NCI-H748 (cell line): Measurements from ENCODE around the gene KATNA1.

Experiments
- DNase-seq: peaks from one replicate; lab custom pipeline; 2025; ENCODE audit not compliant: unreplicated experiment; lab: John Stamatoyannopoulos, UW

Gene KATNA1

DNA sequence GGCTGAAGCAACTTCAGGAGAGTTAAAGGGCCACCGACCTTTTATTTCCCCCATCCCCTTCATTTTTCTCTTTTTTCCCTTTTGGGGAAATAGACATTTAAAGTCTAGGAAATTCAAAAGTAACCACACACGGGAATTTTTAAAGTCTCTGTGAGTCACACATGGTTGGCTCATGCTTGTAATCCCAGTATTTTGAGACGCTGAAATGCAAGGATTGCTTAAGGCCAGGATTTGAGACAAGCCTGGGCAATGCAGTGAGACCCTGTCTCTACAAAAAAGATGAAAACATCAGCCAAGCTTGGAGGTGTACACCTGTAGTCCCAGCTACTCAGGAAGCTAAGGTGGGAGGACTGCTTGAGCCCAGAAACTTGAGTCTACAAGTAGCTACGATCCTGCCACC, 34.2 kb downstream of the KATNA1 start:
- DNase-seq = no peak

DNA sequence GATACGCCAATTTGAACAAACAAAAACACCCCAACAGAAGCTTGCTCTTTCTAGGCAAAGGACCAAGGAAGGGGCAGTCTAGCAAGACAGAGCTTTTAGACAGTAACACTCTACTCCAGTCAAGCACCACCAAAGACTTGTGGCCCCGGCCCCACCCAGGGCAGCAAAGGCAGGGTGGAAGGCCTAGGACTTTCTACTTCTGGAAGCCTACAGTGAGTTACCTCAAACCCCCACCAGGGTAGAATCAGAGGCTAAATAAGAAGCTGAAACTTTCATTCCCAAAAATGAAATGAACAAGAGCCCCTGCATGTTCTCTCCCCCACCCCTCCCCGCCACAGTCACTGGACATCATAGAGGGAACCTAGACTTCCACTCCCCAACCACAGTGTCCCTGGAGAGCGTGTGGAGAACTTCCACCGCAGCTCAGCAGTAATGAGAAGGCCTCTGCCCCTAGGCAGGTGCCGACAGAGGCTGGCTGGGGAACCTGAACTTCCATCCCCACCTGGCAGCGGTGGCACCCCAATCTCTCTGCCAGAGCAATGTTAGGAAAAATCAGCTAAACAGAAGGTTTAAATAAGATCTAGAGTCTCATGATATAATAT, 40.0 kb downstream of the KATNA1 start:
- no peak for DNase-seq

DNA sequence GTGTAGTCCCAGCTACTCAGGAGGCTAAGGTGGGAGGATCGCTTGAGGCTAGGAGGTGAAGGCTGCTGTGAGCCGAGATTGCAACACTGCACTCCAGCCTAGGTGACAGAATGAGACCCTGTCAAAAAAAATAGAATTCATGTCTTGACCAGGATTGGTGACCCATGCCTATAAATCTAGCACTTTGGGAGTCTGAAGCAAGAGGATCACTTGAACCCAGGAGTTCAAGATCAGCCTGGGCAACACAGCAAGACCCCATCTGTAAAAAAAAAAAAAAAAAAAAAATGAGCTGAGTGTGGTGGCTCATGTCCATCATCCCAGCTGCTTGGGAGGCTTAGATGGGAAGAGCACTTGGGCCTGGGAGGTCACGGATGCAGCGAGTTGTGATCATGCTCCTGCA, 48.0 kb downstream of the KATNA1 start:
- DNase-seq = no peak

DNA sequence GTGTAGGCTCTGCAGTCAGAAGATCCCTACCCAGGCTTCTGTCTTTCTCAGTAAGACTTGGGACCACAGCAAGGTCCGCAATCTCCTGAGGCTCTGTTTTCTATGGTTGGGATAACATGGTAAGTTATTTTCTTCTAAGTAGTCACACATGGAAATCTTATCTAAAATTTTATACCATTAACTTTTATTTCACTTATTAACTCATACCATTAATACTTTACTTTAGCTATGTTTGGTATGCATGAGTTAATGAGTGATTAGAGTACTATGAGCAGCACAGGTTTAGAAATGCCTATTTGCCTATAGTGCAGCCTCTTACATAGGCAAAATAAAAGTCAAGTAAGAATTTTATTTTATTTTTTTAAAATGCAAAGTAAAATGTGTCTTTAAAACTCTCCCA, 55.1 kb downstream of the KATNA1 start:
- DNase-seq = no peak

DNA sequence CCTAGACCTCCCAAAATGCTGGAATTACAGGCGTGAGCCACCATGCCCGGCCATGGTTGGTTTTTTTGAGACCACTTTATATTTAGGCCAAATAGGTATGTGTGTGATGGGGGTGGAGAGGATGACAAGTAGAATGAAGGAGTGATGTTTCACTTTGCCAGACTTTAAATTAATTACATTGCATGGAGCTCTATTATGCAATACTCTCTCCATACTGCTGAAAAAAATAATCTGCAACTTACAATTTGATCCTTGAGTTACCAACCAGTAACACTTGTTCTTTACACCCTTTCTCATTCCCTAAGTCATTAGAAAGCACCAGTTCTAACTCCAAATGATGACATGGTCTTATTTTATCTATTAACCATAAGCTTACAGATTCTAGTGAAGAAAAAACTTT, 55.5 kb downstream of the KATNA1 start:
- no peak for DNase-seq

DNA sequence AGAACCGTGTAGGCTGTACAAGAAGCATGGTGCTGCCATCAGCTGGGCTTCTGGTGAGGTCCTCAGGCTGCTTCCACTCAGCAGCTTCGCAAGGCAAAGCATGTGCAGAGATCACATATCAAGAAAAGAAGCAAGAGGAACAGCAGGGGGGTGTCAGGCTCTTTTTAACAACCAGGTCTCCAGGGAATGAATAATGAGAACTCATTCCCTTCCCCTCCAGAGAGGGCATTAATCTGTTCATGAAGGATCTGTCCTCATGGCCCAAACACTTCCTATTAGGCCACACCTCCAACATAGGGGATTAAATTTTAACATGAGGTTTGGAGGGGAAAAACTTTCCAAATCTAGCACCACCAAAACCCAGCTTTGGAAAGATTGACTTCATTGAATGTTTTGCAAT, 62.4 kb downstream of the KATNA1 start:
- DNase-seq = no peak

DNA sequence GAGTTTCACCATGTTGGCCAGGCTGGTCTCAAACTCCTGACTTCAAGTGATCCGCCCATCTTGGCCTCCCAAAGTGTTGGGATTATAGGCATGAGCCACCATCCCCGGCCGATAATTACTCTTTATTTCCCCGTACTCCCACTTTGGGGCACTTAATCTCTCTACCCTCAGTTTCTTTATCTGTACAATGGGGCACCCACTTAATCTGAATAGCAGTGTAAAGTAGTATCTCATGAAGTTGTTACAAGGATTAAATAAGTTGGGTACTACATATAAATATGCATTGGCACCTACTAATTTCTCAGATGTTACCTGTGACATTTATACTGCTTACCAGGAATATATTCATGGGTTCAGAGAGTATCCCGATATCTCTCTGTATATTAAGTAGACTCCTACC, 67.2 kb downstream of the KATNA1 start:
- DNase-seq = no peak

DNA sequence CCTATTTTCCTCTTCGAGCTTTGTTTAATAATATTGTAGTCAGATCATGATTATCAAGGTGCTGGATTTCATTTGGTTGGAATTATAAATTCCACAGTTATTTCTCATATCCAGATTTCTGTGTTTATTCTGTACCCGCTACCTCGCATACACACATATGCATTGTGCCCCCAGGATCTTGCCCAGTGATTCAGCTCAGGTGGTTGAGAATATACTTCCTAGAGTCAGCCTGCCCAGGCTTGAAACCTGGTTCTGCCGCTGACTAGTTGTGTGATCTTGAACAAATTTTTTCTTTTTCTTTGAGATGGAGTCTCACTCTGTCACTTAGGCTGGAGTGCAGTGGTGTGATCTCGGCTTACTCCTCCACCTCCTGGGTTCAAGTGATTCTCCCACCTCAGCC, 67.6 kb downstream of the KATNA1 start:
- no peak for DNase-seq

DNA sequence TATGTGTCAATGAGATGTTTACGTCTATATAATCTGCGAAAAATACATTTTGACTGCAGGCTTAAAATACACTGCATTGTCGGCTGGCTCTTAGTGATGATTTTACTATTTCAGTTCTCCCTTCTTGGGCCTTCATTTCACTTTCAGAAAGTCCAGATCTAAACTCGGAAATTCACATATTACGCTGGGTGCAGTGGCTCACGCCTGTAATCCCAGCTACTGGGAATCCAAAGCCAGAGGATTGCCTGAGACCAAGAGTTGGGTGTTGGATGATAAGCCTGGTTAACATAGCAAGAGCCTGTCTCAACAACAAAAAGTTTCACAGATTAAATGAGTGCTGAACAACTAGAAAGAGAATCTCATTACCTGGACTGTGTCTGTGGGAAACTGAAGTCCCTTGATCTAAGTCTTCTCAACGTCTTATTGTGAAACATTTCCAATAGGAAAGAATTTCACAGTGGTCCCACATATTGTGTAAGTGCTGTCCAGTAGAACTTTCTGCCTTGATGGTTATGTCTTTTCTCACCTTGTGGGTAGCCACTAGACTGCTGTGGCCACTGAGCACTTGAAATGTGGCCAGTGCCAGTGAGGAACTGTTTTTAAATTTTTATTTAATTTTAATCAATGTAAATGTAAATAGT, 80.4 kb downstream of the KATNA1 start:
- no peak for DNase-seq

DNA sequence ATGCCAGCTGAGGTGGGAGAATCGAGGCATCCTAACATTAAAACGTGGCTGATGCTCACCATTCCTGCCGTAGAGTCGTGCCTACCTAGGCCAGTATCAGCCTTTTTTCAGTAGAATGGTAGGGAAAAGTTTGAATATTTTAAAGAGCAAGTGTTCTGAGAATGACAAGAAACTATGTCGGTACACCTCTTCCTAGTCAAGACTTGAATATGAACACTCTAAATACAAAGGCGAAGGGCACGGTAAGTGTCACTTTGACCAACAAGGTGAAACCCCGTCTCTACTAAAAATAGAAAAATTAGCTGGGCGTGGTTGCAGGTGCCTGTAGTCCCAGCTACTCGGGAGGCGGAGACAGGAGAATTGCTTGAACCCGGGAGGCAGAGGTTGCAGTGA, 81.3 kb downstream of the KATNA1 start:
- peak; percentile 38 for DNase-seq

DNA sequence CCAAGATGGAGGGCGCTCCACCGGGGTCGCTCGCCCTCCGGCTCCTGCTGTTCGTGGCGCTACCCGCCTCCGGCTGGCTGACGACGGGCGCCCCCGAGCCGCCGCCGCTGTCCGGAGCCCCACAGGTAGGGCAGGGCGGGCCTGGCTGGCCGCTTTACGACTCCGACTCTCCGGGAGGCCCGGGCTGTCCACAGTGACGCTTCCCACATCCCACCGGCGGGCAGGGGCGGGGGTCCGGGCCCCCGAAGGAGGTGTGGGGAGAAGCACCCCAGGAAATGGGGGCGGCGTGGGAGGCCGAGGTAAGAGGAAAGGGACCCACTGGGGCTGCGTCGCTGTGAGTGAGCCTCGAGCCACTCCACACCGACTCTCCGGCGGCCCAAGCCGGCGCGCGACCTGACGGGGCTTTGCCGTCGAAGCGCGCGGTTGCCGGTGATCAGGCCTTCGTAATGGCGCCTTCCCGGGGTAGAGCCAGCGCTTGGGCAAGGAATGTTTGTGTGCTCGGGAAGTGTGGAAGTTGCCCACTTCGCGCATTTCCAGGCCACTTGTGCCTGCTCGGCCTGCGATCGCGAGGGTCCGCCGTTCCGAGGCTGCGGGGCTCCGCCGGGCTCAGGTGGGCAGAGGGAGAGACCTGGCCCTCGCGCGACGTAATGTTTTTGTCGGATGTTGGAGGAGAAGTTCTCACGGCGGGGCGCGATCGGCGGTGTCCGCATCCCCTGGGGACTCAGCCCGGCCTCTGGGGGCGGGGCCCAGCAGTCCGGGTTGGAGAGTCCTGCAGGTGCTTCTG, 81.9 kb downstream of the KATNA1 start:
- DNase-seq = peak; percentile 83

DNA sequence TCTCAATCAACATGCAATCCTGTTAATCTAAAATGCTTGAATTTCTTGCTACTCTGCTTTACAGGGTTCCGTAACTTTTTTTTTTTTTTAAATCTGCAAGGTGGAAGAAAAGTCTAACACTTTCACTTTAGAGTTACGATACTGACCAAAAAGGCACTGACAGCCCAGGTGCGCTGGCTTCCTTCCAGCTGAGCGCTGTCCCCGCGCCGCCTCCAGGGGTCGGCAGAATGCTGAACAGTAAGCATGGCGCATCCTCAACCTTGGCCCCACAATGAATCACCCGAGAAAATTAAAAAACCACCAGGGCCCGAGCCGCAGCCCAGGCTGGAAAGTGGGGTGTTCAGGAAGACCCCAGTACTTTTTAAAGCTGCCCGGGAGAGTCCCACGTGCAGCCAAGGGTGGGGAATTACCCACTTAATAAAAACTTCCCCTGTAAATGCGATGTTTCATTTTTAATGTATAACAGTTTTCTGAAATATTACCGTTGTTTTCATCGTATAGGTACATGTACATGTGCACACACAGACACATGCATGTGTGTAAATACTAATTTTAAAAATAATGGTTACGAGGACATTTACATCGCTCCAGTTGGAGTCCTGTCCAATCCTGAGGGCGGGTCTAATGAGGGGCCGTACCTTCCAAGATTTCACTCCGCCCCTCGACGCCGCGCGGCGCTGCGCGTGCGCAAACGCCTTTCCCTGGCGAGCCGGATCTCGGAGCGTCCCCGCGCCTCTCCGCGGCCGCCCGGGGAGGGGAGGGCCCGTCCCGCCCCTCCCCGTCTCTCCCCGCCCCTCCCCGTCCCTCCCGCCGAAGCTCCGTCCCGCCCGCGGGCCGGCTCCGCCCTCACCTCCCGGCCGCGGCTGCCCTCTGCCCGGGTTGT, 82.7 kb downstream of the KATNA1 start, which contains the start of gene GINM1:
TSS of gene GINM1 (plus strand) at position 849 of the 883 bp plus-strand sequence. CDS start 40 bp downstream, outside the sequence.
- peak; percentile 93 for DNase-seq

DNA sequence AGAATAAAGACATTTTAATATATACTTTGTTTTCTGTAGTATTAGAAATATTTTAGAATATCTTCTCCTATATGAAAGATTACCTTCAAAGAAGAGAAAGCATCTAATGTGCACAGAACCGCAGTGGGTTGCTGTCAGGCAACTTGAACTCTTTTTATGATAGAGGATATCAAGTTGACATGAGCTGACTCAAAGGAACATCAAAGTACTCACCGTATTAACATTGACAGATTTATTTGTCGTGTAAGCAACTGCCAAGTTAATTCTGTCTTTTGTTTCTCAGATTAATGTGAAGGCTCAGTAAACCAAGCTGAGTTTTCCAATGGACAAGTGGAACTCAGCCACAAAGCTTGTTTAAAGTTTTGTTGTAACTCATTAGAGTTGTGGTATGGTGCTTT, 84.6 kb downstream of the KATNA1 start:
- no peak for DNase-seq

DNA sequence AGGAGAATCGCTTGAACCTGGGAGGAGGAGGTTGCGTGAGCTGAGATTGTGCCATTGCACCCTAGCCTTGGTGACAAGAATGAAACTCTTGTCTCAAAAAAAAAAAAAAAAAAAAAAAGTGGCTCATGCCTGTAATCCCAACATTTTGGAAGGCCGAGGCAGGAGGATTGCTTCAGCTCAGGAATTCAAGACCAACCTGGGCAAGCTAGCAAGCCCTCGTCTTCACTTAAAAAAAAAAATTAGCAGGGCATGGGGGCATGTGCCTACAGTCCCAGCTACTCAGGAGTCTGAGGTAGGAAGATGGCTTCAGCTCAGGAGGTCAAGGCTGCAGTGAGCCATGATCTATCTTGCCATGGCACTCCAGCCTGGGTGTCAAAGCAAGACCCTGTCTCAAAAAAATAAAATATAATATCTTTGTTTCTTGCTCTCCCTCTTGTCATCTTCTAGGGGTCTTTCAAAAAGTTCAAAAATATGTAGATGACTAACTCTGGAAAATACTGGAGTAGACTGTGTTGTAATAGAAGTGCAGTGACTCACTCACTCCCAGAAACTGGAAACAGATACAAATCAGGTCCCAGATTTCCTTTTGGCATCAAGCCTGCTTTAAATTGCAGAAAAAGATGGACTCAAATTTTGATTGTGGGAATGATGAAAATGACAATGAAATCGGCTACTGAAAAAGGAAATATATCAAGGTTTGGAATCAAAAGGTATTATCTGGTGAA, 85.1 kb downstream of the KATNA1 start:
- no peak for DNase-seq

DNA sequence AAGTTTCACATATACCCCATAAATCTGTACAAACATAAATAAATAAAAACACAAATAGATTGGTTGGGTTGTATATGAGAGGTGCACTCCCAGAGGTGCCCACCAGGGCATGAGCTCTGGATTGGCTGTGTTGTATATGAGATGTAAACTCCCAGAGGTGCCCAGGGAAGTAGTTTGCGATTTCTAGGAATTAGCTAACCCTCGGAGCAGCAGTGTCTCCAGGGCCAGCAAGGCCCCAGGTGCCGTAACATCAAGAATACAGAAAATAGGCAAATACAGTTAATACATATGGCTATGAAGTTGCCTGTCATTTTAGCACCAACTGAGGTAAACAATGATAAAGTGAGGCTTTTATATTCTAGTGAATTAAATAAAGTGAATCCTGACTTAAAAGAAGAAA, 87.8 kb downstream of the KATNA1 start:
- peak; percentile 13 for DNase-seq

DNA sequence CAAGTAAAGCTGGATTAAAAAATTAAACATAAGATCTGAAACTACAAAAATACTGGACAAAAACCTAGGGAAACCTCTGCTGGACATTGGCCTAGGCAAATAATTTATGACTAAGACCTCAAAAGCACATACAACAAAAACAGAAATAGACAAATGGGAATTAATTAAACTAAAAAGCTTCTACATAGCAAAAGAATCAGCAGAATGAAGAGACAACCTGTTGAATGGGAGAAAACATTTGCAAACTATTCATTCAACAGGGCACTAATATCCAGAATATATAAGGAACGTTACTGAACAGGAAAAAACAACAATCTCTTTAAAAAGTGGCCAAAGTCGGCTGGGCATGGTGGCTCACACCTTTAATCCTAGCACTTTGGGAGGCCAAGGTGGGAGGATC, 89.1 kb downstream of the KATNA1 start:
- no peak for DNase-seq

DNA sequence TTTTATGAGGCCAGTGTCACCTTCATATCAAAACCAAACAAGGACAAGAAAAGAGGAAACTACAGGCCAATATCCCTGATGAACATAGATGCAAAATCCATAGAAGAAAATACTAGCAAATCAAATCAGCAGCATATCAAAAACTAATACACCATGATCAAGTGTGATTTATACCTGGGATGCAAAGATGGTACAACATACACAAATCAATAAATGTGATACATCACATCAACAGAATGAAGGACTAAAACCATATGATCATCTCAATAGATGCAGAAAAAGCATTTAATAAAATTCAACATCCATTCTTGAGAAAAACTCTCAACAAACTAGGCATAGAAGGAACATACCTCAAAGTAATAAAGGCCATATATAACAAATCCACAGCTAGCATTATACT, 90.5 kb downstream of the KATNA1 start:
- DNase-seq = no peak

DNA sequence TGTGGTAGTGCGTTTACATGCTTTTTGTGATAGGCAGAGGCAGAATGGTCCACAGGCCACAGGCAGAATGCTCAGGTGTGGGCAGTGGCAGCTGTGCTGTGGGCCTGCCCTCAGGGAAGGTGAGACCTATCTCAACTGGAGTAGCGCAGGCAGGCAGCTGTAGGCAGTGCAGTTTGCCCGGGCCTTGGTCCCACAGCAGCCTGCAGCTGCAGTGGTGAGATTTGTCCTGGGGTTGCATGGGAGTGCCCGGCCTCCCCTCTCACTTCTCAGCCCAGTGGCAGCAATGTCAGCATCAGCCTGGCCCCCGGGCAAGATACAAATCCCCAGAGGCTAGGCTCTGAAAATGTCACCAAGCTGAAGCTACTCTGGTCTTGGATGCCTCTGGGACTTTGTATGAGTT, 96.6 kb downstream of the KATNA1 start:
- DNase-seq = no peak

DNA sequence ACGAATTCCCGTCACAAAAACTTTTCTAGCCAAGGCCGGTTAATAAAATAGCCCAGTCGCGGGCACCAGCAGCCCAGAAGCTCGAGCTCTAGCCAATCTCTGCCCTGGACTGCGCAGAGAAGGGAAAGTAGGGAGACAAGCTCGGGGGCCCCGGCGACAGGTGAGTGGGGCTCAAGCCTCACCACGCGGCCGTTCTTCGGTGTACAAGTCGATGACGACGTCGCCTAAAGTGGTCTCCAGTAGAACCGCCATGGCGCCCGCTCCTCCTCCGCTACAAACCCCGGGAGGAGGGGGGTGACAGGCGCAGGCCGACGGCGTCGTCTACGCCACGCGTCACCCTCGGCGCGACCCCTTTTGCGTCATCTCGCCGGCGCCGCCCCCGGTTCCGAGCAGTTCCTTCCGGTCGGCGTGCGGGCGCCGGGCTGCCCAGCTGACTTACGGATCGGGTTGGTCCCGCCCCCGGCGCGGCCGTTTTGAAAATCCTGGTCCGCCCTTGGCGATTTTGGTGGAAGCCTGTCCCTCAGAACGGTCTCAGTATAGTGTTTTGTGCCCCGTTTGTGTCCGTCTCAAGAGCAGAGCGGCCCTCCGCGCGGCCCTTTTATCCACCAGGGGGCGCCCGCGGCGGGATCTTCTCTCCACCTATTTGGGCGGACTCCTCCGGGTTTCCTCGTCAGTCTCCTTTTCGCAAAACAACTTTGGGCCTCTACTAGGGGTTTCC, 102.6 kb downstream of the KATNA1 start, which contains the start of gene PPIL4:
TSS of gene PPIL4 (minus strand) at position 290 of the 718 bp plus-strand sequence. CDS start at position 252, 38 bp downstream.
- peak; percentile 94 for DNase-seq

DNA sequence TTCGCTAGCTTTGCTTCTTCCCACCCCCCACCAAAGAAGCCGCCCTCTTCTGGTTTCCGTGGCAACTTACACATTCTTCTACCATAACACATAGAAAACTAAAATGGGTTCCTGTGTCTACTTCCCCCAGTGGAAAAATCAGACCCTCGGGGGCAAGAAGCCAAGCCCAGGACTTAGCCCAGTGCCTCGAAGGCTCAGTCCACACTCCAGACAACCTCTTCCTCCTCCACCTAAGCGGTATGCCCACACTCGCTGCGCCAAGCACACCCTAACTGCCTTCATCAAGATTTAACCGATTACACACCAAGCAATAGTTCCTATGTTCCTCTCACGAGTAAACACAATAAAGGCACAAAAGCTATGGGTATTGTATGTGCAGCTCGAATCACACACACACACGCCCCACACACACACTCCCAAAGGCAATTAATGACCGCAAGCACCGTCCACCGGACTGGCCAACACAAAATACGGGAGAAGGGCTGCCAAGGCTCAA, 103.2 kb downstream of the KATNA1 start:
- peak; percentile 41 for DNase-seq
